Measurements from ENCODE around the gene YBEY. TPM values are rescaled to one million over a fixed set of nuclear protein-coding genes. Genes with fewer than 3 reads are reported as not detected.

YBEY gene
- total and polyA plus RNA-seq, 2 of the 13 experiments (the other 11 are each of a cell fraction or from before 2014, with no cell fraction given): 6.5 to 8.9 TPM

GRCh38 chr21:46295996-46296752 is 10.0 kb downstream of the YBEY start (continued):
- TF ChIP-seq MBNL3 (CRISPR knock-in tag; conservative IDR thresholded peaks at IDR 0.05) (no peak), TCF7 (IDR thresholded peaks at IDR 0.05; ENCODE audit: low read depth) (no peak), ZBTB34 (CRISPR knock-in tag; IDR thresholded peaks at IDR 0.05) (no peak), YEATS4 (CRISPR knock-in tag; IDR thresholded peaks at IDR 0.05; ENCODE audit: borderline replicate concordance) (peak; percentile 65; the same call in 1 of the 2 replicates), HOXA3 (CRISPR knock-in tag; IDR thresholded peaks at IDR 0.05) (peak; percentile 61; the same call in 1 of the 2 replicates), HMGXB4 (CRISPR knock-in tag; IDR thresholded peaks at IDR 0.05; ENCODE audit: borderline replicate concordance in 1 of 2, low read depth in 1 of 2) (0 out of 4 replicates have a peak, but pooled peaks of 1 of the 2 experiments have one; percentile 29), BORCS8-MEF2B (CRISPR knock-in tag; IDR thresholded peaks at IDR 0.05) (0 out of 2 replicates have a peak, but pooled peaks have one; percentile 59), YEATS2 (CRISPR knock-in tag; IDR thresholded peaks at IDR 0.05; ENCODE audit: borderline replicate concordance) (peak; percentile 74), DMAP1 (CRISPR knock-in tag; IDR thresholded peaks at IDR 0.05) (peak; percentile 82), KMT2B (CRISPR knock-in tag; IDR thresholded peaks at IDR 0.05) (0 out of 2 replicates have a peak, but pooled peaks have one; percentile 46), IRX3 (CRISPR knock-in tag; IDR thresholded peaks at IDR 0.05; ENCODE audit: borderline replicate concordance, low read depth) (no peak; the same call in 1 of the 2 replicates), SAP130 (CRISPR knock-in tag; IDR thresholded peaks at IDR 0.05; ENCODE audit: low read depth) (peak; percentile 91), ERF (CRISPR knock-in tag; IDR thresholded peaks at IDR 0.05) (peak; percentile 38; the same call in 1 of the 2 replicates), ZNF580 (CRISPR knock-in tag; IDR thresholded peaks at IDR 0.05; ENCODE audit: borderline replicate concordance, low read depth) (0 out of 2 replicates have a peak, but pooled peaks have one; percentile 28), SOX5 (CRISPR knock-in tag; IDR thresholded peaks at IDR 0.05; ENCODE audit: borderline replicate concordance) (0 out of 2 replicates have a peak, but pooled peaks have one; percentile 21), POLR2A (IDR thresholded peaks at IDR 0.05; ENCODE audit: insufficient read depth in 1 of 2, low read depth in 2 of 2, low read length in 2 of 2) (peak; percentile 27 to 50; a peak in 1 of 4 replicates), ZNF264 (CRISPR knock-in tag; IDR thresholded peaks at IDR 0.05) (0 out of 2 replicates have a peak, but pooled peaks have one; percentile 23), CTCF (CRISPR knock-in tag; IDR thresholded peaks at IDR 0.05) (no peak), POGZ (CRISPR knock-in tag; IDR thresholded peaks at IDR 0.05) (peak; percentile 30; the same call in 1 of the 2 replicates), U2AF1 (optimal IDR thresholded peaks at IDR 0.05; ENCODE audit: low read depth, low read length) (no peak), GMEB1 (CRISPR knock-in tag; IDR thresholded peaks at IDR 0.05; ENCODE audit: borderline replicate concordance) (peak; percentile 22; the same call in 1 of the 2 replicates), ZNF430 (CRISPR knock-in tag; IDR thresholded peaks at IDR 0.05) (peak; percentile 53), KLF9 (CRISPR knock-in tag; IDR thresholded peaks at IDR 0.05; ENCODE audit: low read depth) (0 out of 2 replicates have a peak, but pooled peaks have one; percentile 49)
